D721Med (cell line): ENCODE results near the gene ZNF804B.

ENCODE experiments used
- DNase-seq: peaks from one replicate; pipeline ENCODE4 v3.0.0; 2011; ENCODE audit warnings: low spot score; ENCODE audit not compliant: insufficient read length
- FAIRE-seq: peaks from 2 replicates; lab custom pipeline; 2011; peaks lifted over from hg19 to GRCh38; lab: Jason Lieb, UNC
- TF ChIP-seq, protein P1 (sequence below): IDR thresholded peaks from 2 replicates; pipeline ENCODE4 v1.5.1; 2012; ENCODE audit warnings: mild to moderate bottlenecking, control low read depth; ENCODE audit not compliant: insufficient read depth; ENCODE audit errors: missing control alignments

The ZNF804B gene

DNA sequence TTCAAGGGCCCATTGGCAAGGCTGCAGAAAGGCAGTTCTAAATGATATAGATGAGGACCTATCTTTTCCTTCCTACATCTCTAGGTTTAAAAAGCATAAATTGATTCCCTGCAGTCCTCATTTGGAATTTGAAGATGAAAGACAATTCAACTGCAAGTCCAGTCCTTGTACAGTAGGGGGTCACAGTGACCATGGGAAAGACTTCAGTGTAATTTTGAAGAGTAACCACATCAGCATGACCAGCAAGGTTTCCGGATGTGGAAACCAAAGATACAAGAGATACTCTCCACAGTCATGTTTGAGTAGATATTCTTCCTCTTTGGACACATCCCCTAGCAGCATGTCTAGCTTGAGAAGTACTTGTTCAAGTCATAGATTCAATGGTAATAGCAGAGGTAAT lies 575.3 kb downstream of the ZNF804B start:
- FAIRE-seq: no peak
- no peak for DNase-seq
- TF ChIP-seq, protein P1, sequence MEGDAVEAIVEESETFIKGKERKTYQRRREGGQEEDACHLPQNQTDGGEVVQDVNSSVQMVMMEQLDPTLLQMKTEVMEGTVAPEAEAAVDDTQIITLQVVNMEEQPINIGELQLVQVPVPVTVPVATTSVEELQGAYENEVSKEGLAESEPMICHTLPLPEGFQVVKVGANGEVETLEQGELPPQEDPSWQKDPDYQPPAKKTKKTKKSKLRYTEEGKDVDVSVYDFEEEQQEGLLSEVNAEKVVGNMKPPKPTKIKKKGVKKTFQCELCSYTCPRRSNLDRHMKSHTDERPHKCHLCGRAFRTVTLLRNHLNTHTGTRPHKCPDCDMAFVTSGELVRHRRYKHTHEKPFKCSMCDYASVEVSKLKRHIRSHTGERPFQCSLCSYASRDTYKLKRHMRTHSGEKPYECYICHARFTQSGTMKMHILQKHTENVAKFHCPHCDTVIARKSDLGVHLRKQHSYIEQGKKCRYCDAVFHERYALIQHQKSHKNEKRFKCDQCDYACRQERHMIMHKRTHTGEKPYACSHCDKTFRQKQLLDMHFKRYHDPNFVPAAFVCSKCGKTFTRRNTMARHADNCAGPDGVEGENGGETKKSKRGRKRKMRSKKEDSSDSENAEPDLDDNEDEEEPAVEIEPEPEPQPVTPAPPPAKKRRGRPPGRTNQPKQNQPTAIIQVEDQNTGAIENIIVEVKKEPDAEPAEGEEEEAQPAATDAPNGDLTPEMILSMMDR: no peak

DNA sequence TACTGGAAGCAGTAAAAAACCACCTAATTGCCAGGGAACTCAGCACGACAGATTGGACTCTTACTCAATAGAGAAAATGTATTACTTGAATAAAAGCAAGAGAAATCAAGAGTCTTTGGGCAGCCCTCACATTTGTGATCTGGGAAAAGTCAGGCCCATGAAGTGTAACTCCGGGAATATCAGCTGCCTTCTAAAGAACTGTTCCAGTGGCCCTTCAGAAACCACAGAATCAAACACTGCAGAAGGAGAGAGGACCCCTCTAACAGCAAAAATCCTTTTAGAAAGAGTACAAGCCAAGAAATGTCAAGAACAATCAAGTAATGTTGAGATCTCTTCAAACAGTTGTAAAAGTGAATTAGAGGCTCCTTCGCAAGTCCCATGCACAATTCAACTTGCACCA lies 576.0 kb downstream of the ZNF804B start:
- DNase-seq (no peak), FAIRE-seq (no peak)
- TF ChIP-seq, protein P1: no peak

DNA sequence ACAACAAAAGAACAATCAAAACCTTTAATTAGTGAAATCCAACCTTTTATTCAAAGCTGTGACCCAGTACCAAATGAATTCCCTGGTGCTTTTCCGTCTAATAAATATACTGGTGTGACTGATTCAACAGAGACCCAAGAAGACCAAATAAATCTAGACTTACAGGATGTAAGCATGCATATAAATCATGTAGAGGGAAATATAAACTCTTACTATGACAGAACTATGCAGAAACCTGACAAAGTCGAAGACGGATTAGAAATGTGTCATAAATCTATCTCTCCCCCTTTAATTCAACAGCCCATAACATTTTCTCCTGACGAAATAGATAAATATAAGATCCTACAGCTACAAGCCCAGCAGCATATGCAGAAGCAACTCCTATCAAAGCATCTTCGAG lies 576.6 kb downstream of the ZNF804B start:
- TF ChIP-seq, protein P1: no peak
- FAIRE-seq (no peak), DNase-seq (no peak)

DNA sequence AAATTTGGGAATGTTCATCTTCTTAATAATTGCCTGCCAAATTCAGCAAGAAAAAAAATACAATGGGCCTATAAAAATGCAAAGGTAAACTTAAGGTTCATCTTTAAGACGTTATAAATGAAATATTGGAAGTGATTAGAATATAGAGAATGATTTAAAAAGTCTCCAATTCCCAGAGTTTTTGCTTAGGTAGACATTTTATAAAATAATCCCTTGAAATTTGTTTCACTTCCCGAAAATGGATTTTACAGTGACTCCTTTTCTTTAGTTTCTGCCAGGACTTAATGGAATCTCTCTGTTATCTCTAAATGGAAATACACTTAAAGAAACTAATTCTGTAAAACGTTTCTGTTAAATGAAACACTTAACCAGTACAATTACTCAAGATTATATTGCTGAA lies 580.2 kb downstream of the ZNF804B start:
- DNase-seq (no peak), FAIRE-seq (no peak)
- TF ChIP-seq, protein P1: no peak

DNA sequence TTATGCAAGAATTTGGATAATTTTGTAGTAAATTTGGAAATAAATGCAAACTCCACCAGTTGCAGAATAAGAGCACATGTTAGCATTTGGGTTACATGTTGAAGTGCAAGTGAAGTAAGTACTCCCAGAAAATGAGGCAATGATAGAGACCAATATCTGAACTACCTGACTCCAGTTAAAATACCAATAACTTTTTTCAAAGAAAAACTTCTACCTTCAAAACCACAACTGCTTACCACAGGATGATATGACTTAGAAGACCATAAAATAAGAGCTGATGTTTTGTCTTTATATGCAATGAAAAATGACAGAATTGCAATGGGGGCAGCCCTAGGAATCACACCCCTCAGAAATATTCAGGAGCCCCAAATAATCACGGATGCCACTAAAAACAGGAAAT lies 597.6 kb downstream of the ZNF804B start:
- FAIRE-seq (no peak), DNase-seq (no peak)
- TF ChIP-seq, protein P1: no peak

DNA sequence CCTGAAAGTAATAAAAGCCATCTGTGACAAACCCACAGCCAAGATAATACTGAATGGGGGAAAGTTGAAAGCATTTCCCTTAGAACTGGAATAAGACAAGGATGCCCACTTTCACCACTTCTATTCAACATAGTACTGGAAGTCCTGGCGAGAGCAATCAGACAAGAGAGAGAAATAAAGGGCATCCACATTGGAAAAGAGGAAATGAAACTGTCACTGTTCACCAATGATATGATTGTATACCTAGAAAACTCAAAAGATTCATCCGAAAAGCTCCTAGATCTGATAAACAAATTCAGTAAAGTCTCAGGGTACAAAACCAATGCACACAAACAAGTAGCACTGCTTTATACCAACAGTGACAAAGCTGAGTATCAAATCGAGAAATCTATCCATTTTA lies 617.7 kb downstream of the ZNF804B start:
- no peak for DNase-seq
- TF ChIP-seq, protein P1: no peak
- FAIRE-seq: no peak

DNA sequence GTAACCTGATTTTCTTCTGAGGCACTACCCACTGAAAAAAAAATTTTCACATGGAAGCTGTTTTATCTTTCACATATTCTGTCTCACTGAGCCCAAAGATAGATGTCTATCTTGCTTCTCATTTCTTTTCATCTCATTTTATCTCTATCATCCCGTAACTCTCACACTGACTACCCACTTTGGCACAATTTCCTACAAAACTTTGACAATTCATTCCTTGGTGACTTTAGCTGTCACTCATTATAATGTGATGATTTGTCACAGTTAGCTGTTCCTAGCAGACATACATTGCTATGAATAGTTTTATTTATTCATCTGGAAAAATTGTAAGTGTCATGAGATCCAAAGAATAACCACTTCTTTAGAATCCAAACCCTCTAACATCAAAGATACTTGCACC lies 625.9 kb downstream of the ZNF804B start:
- DNase-seq: no peak
- TF ChIP-seq, protein P1: no peak
- FAIRE-seq: no peak
